ENCODE measurements around the gene UBR4.

UBR4 gene

GRCh38 chr1:19033515-19033839 lies 176.6 kb downstream of the UBR4 start:
- Mint-ChIP-seq H3K4me3 (no peak overlapping the region), H3K9me3 (no peaks in the 10 kb centered on the region), H3K27me3 (peaks cover 10% of the 10 kb centered on the region), H3K4me1 (no peaks in the 10 kb centered on the region), H3K36me3 (ENCODE audit: insufficient read depth) (no peaks in the 10 kb centered on the region), H3K27ac (ENCODE audit: low read depth) (no peak overlapping the region)
- DNase-seq (ENCODE audit: low spot score in 2 of 2) = no peak
- no peak for ATAC-seq (replicated peaks; ENCODE audit: extremely low read depth, poor library complexity, severe bottlenecking)

DNA sequence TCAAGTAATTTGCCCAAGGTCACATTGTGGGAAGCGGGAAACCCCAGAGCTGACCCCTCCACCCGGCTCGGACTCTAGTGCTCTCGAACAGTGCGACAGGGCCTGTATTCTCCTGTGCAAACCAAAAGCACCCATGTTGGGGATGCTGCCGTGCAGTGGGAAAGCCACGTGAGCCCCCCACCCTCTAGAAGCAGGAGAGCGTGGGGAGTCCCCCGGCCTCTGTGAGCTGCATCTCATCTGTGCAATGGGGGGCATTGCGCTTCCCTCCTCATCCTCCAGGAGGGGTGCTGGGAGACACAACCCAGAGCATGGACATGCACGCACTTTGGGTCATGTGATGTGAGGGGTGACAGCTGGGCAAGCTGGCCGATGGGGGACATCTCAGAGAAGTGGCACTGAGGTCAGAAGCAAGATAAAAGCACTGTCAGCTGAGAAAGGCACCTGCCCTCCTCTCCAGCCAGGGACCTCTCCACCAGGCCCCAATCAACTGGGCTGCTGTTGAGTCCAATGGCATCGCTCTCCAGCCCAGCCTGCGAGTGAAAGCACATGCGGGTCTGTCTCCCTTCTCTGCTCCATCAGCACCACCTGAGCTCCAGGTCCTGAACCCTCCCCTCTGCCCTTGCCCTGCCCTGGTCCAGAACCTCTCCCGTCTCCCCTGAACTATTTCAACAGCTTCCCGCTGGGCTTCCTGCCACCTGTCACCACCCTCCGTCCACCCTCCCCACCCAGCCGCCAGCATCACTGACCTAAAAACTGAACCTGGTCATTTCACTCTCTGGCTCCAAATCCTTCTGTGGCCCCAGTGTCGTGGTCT lies 177.2 kb downstream of the UBR4 start:
- H3K27me3 Mint-ChIP-seq = peaks cover 10% of the 10 kb centered on the region
- no peaks in the 10 kb centered on the region for H3K9me3 Mint-ChIP-seq
- H3K4me3 Mint-ChIP-seq = no peak overlapping the region
- no peaks in the 10 kb centered on the region for H3K4me1 Mint-ChIP-seq
- H3K27ac Mint-ChIP-seq (ENCODE audit: low read depth) = no peak overlapping the region
- no peak for ATAC-seq (replicated peaks; ENCODE audit: extremely low read depth, poor library complexity, severe bottlenecking)
- no peaks in the 10 kb centered on the region for H3K36me3 Mint-ChIP-seq (ENCODE audit: insufficient read depth)
- DNase-seq (ENCODE audit: low spot score in 2 of 2) = no peak

DNA sequence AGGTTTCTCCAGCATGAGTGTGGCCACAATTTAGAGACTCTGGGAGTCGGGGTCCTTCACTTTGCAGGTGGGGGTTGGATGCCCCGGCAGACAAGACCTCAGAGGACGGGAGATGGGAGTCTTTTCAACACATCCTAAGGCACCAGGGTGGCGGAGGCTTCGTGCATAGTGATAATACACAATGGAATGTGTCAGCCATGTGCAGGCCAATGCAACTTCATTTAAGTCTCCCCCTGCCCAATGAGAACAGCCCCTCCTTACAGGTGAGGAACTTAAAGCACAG lies 177.7 kb downstream of the UBR4 start:
- H3K4me3 Mint-ChIP-seq = no peak overlapping the region
- no peak for DNase-seq (ENCODE audit: low spot score in 2 of 2)
- no peaks in the 10 kb centered on the region for H3K36me3 Mint-ChIP-seq (ENCODE audit: insufficient read depth)
- H3K9me3 Mint-ChIP-seq = no peaks in the 10 kb centered on the region
- no peak overlapping the region for H3K27ac Mint-ChIP-seq (ENCODE audit: low read depth)
- no peak for ATAC-seq (replicated peaks; ENCODE audit: extremely low read depth, poor library complexity, severe bottlenecking)
- no peaks in the 10 kb centered on the region for H3K4me1 Mint-ChIP-seq
- peaks cover 10% of the 10 kb centered on the region for H3K27me3 Mint-ChIP-seq

DNA sequence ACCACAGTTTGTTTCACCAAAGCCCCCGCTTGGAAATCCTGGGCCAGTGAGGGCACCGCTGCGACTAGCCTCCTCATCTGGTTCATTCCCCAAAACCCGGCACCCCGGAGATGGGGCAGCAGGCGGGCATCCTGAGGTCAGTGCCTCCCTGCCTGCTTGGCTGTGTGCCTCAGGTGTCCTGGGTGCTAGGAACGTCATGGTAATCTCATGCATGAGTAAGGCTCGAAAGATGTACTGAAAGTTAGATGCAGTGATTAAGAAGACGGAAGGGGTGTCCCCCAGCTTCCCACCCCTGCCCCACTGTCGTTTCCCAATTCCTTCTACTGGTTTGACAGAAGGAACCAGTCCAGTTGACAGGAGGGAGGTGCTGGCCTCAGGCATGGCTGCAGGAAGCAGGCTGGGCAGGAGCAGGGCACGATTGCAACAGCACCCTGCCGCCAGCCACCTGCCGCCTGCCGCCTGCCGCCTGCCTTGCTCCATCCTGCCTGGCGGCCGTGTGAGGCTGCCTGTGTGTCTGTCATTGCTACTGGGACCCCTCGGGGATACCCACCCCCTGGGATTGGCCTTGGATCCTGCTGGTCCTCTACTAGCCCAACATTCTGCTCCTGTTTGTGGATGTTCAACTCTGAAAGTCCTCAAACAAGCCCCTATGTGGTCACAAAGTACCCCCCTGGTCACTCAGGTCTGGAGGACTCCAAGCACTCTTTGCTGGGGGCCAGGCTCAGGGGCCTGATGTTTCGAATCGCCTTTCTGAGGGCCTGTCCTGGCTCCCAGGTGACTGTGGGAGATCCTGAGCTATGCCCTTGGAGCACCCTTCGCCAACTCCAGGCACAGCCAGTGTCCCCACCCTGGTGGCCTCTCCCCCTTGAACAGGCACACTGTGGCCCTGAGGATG lies 180.6 kb downstream of the UBR4 start:
- H3K36me3 Mint-ChIP-seq (ENCODE audit: insufficient read depth) = no peaks in the 10 kb centered on the region
- no peaks in the 10 kb centered on the region for H3K9me3 Mint-ChIP-seq
- DNase-seq (ENCODE audit: low spot score in 2 of 2) (no peak), ATAC-seq (replicated peaks; ENCODE audit: extremely low read depth, poor library complexity, severe bottlenecking) (no peak)
- H3K4me3 Mint-ChIP-seq = no peak overlapping the region
- no peak overlapping the region for H3K27ac Mint-ChIP-seq (ENCODE audit: low read depth)
- H3K27me3 Mint-ChIP-seq = peaks cover 22% of the 10 kb centered on the region
- H3K4me1 Mint-ChIP-seq = no peaks in the 10 kb centered on the region

DNA sequence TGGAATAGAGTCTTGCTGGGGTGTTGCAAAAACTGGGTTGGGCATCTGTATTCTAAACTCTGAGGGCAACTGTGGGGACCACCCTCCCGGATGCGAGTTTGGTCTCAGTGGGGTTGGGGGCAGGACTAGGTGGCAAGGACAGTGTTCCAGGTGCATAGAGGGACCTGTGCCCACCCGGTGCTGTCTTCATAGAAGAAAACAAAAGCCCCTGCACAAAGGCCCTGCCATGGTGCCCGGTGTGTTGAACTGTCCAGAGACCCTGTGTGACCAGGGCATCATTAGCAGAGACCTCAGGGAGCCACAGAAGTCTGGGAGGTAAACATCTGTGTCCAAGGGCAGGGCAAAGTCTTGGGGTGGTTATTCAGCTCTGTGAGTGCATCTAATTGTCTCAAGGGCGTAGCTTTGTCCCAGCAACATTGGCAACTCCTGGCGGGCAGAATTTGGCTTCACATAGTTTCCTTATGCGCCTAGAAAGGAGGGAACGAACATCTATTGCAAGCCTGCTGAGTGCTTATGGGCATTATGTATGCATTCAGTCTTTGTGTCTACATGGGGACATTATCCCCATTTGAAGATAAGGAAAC lies 181.4 kb downstream of the UBR4 start:
- no peaks in the 10 kb centered on the region for H3K4me1 Mint-ChIP-seq
- peaks cover 23% of the 10 kb centered on the region for H3K27me3 Mint-ChIP-seq
- DNase-seq (ENCODE audit: low spot score in 2 of 2) = no peak
- no peak for ATAC-seq (replicated peaks; ENCODE audit: extremely low read depth, poor library complexity, severe bottlenecking)
- no peak overlapping the region for H3K27ac Mint-ChIP-seq (ENCODE audit: low read depth)
- no peak overlapping the region for H3K4me3 Mint-ChIP-seq
- H3K36me3 Mint-ChIP-seq (ENCODE audit: insufficient read depth) = no peaks in the 10 kb centered on the region
- H3K9me3 Mint-ChIP-seq = no peaks in the 10 kb centered on the region

DNA sequence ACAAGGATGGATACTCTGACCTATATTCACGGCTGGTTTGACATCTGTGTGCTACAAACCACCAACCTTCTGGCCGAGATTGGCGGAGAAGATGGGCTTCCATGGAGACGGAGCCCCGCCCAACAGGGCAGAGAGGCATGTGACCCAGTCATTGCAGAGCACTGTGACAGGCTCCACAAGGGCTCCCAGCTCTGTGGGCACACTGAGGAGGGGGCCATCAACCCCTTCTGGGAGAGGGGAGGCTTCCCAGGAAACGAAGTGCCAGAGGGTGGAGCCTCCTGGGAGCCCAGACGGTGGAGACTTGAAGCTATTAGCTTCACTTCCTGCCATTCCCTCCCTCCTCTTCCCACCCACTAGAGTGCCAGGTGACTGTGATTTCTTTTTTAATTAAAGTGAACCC lies 182.0 kb downstream of the UBR4 start:
- Mint-ChIP-seq H3K27me3 (peaks cover 26% of the 10 kb centered on the region), H3K4me3 (no peak overlapping the region), H3K36me3 (ENCODE audit: insufficient read depth) (no peaks in the 10 kb centered on the region), H3K9me3 (no peaks in the 10 kb centered on the region), H3K27ac (ENCODE audit: low read depth) (no peak overlapping the region), H3K4me1 (no peaks in the 10 kb centered on the region)
- DNase-seq (ENCODE audit: low spot score in 2 of 2) (no peak), ATAC-seq (replicated peaks; ENCODE audit: extremely low read depth, poor library complexity, severe bottlenecking) (no peak)
